Measurements from ENCODE around the gene HABP4. TPM values are rescaled to one million over a fixed set of nuclear protein-coding genes. Genes with fewer than 3 reads are reported as not detected.
A peak's percentile ranks its signal among the peaks of the same experiment; 100 is the strongest.

HABP4 gene
- total RNA-seq, 2 donors from 2014 or later = 2.8 to 4.4 TPM

DNA sequence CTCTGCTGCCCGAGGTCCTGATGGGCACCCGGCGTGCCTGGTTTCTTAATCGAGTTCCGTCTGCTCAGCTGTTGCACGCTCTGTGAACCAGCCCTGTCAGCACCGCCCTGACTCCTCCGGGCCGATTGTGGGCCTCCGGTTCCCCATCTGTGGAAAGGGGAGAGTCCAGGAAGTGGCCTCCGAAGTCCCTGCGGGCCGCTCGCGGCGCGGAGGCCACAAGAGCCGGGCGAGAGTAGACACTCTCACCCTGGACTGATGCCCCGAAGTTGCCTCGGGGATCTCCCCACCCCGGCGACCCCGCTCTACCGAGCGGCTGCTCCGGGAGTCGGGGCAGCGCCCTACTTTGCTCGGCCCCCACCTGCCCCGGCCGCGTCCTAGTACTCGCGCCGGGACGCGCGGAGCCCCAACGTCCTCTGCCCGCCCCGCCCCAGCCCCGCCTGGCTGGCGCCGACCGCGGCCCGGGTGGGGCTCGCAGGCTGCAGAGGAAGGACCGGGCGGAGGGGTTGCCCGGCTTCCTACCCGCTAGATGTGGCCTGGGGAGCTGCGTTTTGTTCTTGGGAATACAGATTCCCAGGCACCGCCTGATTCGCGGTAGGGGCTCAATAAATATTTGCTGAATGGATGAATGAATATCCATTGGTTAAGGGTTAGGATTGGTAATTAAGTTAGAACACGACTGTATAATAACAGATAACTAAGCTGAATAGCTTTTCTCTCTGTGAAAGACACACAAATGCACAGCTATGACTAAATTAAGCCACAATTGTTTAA, 30.9 kb upstream of the HABP4 start:
- intact Hi-C loops (cut with DNase I) = no loop called here
- Histone ChIP-seq H3K9ac (ENCODE audit: low read depth in 2 of 2, low read length in 2 of 2) (peak overlapping the region; percentile 74 to 82), H3K27me3 (no peaks in the 10 kb centered on the region), H3K27ac (peak overlapping the region; percentile 100), H3K36me3 (no peaks in the 10 kb centered on the region), H3K4me1 (peaks cover 14% of the 10 kb centered on the region), H3K4me3 (peak overlapping the region; percentile 53), H3K9me3 (no peaks in the 10 kb centered on the region)
- TF ChIP-seq, protein P1, sequence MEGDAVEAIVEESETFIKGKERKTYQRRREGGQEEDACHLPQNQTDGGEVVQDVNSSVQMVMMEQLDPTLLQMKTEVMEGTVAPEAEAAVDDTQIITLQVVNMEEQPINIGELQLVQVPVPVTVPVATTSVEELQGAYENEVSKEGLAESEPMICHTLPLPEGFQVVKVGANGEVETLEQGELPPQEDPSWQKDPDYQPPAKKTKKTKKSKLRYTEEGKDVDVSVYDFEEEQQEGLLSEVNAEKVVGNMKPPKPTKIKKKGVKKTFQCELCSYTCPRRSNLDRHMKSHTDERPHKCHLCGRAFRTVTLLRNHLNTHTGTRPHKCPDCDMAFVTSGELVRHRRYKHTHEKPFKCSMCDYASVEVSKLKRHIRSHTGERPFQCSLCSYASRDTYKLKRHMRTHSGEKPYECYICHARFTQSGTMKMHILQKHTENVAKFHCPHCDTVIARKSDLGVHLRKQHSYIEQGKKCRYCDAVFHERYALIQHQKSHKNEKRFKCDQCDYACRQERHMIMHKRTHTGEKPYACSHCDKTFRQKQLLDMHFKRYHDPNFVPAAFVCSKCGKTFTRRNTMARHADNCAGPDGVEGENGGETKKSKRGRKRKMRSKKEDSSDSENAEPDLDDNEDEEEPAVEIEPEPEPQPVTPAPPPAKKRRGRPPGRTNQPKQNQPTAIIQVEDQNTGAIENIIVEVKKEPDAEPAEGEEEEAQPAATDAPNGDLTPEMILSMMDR (IDR thresholded peaks at IDR 0.05) = no peak
- DNase-seq = peak; percentile 82

DNA sequence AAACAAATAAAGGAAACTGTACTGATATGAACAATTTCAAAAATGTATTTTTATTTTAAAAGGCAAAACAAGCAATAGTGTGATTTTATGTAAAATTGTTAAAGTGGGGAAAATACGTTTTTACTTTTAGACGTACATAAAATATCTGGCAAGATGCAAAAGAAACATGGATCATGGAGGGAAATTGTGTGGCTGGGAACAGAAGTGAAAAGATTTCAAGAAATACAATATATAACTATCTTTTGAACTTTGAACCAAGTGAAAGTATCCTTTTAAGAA, 30.3 kb upstream of the HABP4 start:
- Histone ChIP-seq H3K4me1 (peaks cover 14% of the 10 kb centered on the region), H3K9me3 (no peaks in the 10 kb centered on the region), H3K4me3 (peak overlapping the region; percentile 53), H3K27ac (peak overlapping the region; percentile 100), H3K9ac (ENCODE audit: low read depth in 2 of 2, low read length in 2 of 2) (peak overlapping the region in 1 of 2 donors; percentile 82), H3K27me3 (no peaks in the 10 kb centered on the region), H3K36me3 (no peaks in the 10 kb centered on the region)
- intact Hi-C loops (cut with DNase I) = no loop called here
- DNase-seq = no peak
- TF ChIP-seq, protein P1 (IDR thresholded peaks at IDR 0.05) = no peak

- DNase-seq = peak; percentile 28
- TF ChIP-seq, protein P1 (IDR thresholded peaks at IDR 0.05) = no peak
- peaks cover 14% of the 10 kb centered on the region for H3K4me1 ChIP-seq
- no peaks in the 10 kb centered on the region for H3K36me3 ChIP-seq
- H3K27me3 ChIP-seq = no peaks in the 10 kb centered on the region
- H3K27ac ChIP-seq = peak overlapping the region; percentile 20
- H3K4me3 ChIP-seq = no peak overlapping the region
- no peaks in the 10 kb centered on the region for H3K9me3 ChIP-seq
- intact Hi-C loops (cut with DNase I) = no loop called here
- peak overlapping the region in 1 of 2 donors; percentile 34 for H3K9ac ChIP-seq (ENCODE audit: low read depth in 2 of 2, low read length in 2 of 2)
Observed at GRCh38 chr9:96420468-96421219, 29.3 kb upstream of the HABP4 start.

- no peak overlapping the region for H3K9ac ChIP-seq (ENCODE audit: low read depth in 2 of 2, low read length in 2 of 2)
- H3K27ac ChIP-seq = no peak overlapping the region
- TF ChIP-seq, protein P1 (IDR thresholded peaks at IDR 0.05) = no peak
Observed at GRCh38 chr9:96423322-96423984, 26.5 kb upstream of the HABP4 start.

GRCh38 chr9:96423985-96424336, 26.0 kb upstream of the HABP4 start:
- Histone ChIP-seq H3K27ac (no peak overlapping the region), H3K27me3 (no peaks in the 10 kb centered on the region), H3K4me3 (no peak overlapping the region), H3K9ac (ENCODE audit: low read depth in 2 of 2, low read length in 2 of 2) (no peak overlapping the region), H3K36me3 (no peaks in the 10 kb centered on the region), H3K9me3 (no peaks in the 10 kb centered on the region), H3K4me1 (peaks cover 6% of the 10 kb centered on the region)
- intact Hi-C loops (cut with DNase I) = no loop called here
- TF ChIP-seq, protein P1 (IDR thresholded peaks at IDR 0.05) = no peak
- DNase-seq = no peak

More at GRCh38 chr9:96423322-96423984, 26.5 kb upstream of the HABP4 start:
- Histone ChIP-seq H3K4me3 (no peak overlapping the region), H3K36me3 (no peaks in the 10 kb centered on the region), H3K9me3 (no peaks in the 10 kb centered on the region), H3K27me3 (no peaks in the 10 kb centered on the region), H3K4me1 (peaks cover 6% of the 10 kb centered on the region)
- intact Hi-C loops (cut with DNase I) = no loop called here
- DNase-seq = no peak

Data from colonic mucosa (tissue), 4 donors.